Endothelial cell (in vitro differentiated cells): ENCODE results near the gene ASIC3. TPM values are rescaled to one million over a fixed set of nuclear protein-coding genes. Genes with fewer than 3 reads are reported as not detected.
"Not testable (repeated sequence)": the region's sequence is repeated elsewhere in the genome, so short reads cannot be mapped to it uniquely, and the experiment has no call there.

Source experiments
- DNase-seq: peaks from one replicate; pipeline ENCODE4 v3.0.0; 2021; ENCODE audit warnings: low spot score
- H3K27ac Mint-ChIP-seq: one replicate; pipeline ENCODE4 v1.8.0; 2021; ENCODE audit warnings: mixed read lengths, inconsistent platforms; ENCODE audit not compliant: unreplicated experiment
- H3K27me3 Mint-ChIP-seq: one replicate; pipeline ENCODE4 v1.8.0; 2021; ENCODE audit warnings: mild to moderate bottlenecking, moderate library complexity, mixed read lengths, inconsistent platforms; ENCODE audit not compliant: unreplicated experiment
- H3K36me3 Mint-ChIP-seq: one replicate; pipeline ENCODE4 v1.8.0; 2021; ENCODE audit warnings: mild to moderate bottlenecking, low read depth, mixed read lengths, inconsistent platforms; ENCODE audit not compliant: unreplicated experiment
- H3K4me1 Mint-ChIP-seq: one replicate; pipeline ENCODE4 v1.8.0; 2021; ENCODE audit warnings: mild to moderate bottlenecking, mixed read lengths, inconsistent platforms; ENCODE audit not compliant: unreplicated experiment
- H3K4me3 Mint-ChIP-seq: one replicate; pipeline ENCODE4 v1.8.0; 2021; ENCODE audit warnings: mild to moderate bottlenecking, mixed read lengths, inconsistent platforms; ENCODE audit not compliant: unreplicated experiment
- H3K9me3 Mint-ChIP-seq: one replicate; pipeline ENCODE4 v1.8.0; 2021; ENCODE audit warnings: mixed read lengths, inconsistent platforms; ENCODE audit not compliant: unreplicated experiment
- total RNA-seq: library from RNA; stranded (reverse); fragmentation: NEBNext Ultra II Directional; extraction: Animal tissue kit (Norgen Biotek cat#: 25700); gene quantifications from one replicate; pipeline ENCODE4 v1.2.1, GENCODE V29; 2021; ENCODE audit not compliant: unreplicated experiment
- TF ChIP-seq, protein P1 (sequence below): fragments of 200-600 bp; sonication (generic); IDR thresholded peaks from one replicate; pipeline ENCODE4 v1.5.0; 2021; ENCODE audit warnings: antibody characterized with exemption; ENCODE audit not compliant: unreplicated experiment

ASIC3 gene
- total RNA-seq, 1 donor from 2014 or later, result 3.4 TPM

- TF ChIP-seq, protein P1, sequence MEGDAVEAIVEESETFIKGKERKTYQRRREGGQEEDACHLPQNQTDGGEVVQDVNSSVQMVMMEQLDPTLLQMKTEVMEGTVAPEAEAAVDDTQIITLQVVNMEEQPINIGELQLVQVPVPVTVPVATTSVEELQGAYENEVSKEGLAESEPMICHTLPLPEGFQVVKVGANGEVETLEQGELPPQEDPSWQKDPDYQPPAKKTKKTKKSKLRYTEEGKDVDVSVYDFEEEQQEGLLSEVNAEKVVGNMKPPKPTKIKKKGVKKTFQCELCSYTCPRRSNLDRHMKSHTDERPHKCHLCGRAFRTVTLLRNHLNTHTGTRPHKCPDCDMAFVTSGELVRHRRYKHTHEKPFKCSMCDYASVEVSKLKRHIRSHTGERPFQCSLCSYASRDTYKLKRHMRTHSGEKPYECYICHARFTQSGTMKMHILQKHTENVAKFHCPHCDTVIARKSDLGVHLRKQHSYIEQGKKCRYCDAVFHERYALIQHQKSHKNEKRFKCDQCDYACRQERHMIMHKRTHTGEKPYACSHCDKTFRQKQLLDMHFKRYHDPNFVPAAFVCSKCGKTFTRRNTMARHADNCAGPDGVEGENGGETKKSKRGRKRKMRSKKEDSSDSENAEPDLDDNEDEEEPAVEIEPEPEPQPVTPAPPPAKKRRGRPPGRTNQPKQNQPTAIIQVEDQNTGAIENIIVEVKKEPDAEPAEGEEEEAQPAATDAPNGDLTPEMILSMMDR, result no peak
- no peak for DNase-seq
- Mint-ChIP-seq H3K4me1 (peaks cover 54% of the 10 kb centered on the region), H3K9me3 (peaks cover 6% of the 10 kb centered on the region), H3K36me3 (peaks cover 43% of the 10 kb centered on the region), H3K27me3 (peaks cover 31% of the 10 kb centered on the region), H3K27ac (peak overlapping the region; percentile 61), H3K4me3 (no peak overlapping the region)
Observed at GRCh38 chr7:151010307-151011096, 37.8 kb upstream of the ASIC3 start.

DNA sequence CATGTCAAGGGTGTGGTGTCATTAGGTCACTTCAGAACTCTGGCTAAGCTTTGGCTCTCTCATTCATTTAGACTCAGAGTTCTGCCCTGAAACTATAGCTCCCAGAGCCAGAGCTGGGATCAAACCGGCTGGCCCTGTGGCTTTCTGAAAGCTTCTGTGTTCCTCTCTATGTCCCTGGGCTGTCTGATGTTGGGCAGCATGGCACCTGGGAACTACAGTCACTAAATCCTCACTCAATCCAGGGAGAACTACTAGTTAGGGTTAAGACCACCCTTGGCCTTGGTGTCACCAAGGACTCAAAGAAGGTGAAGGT, 37.3 kb upstream of the ASIC3 start:
- Mint-ChIP-seq H3K36me3 (peaks cover 39% of the 10 kb centered on the region), H3K4me1 (peaks cover 54% of the 10 kb centered on the region), H3K9me3 (peaks cover 6% of the 10 kb centered on the region), H3K4me3 (peak overlapping the region; percentile 71), H3K27me3 (peaks cover 29% of the 10 kb centered on the region), H3K27ac (peak overlapping the region; percentile 61)
- TF ChIP-seq, protein P1, result no peak
- DNase-seq, result no peak

DNA sequence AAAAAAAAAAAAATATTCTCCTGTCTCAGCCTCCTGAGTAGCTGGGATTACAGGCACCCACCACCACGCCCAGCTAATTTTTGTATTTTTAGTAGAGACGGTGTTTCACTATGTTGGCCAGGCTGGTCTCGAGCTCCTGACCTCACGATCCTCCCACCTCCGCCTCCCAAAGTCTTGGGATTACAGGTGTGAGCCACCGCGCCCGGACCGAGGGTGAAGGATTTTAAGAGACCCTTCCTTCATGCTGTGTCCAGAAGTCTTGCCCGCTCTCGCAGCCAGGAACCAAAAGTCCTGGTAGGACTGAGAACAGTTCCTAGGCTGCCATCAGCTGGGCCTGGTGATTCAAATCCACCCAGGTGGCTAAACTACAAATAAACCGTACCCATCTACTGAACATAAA, 36.7 kb upstream of the ASIC3 start:
- not testable (repeated sequence) for DNase-seq, H3K9me3 Mint-ChIP-seq
- peak overlapping the region; percentile 98 for H3K27ac Mint-ChIP-seq
- peak overlapping the region; percentile 83 for H3K4me3 Mint-ChIP-seq
- peaks cover 37% of the 10 kb centered on the region for H3K36me3 Mint-ChIP-seq
- peaks cover 51% of the 10 kb centered on the region for H3K4me1 Mint-ChIP-seq
- peaks cover 32% of the 10 kb centered on the region for H3K27me3 Mint-ChIP-seq

DNA sequence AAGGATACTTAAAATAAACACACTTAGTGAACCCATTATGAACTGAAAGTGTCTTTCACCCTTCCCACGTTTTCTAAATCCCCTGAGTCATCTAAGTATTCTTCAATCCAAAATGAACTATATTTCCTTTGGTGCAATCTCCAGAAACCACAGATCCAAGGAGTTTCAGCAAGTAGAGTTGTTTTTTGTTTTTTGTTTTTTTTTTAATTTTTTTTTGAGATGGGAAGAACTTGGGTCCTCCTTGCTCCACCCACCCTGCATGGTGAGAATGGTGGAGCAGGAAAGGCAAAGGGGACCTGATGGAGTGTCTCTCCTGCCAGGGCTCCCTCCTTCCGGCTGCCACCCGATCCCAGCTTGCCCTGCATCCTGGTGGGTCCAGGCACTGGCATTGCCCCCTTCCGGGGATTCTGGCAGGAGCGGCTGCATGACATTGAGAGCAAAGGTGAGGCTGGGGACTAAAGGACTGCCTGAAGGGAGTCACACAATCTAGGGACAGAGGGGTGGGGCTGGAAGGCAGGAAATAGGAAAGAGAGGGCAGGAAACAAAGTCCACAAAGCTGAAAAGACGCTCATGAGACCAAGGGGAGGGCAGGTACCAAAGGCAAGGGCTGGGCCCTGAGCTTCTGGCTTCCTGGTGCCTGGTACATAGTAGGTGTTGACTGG, 36.2 kb upstream of the ASIC3 start:
- no peak for DNase-seq
- Mint-ChIP-seq H3K4me1 (peaks cover 50% of the 10 kb centered on the region), H3K4me3 (peak overlapping the region; percentile 88), H3K27ac (peak overlapping the region; percentile 98), H3K9me3 (peaks cover 6% of the 10 kb centered on the region), H3K27me3 (peaks cover 36% of the 10 kb centered on the region), H3K36me3 (peaks cover 37% of the 10 kb centered on the region)
- TF ChIP-seq, protein P1, result no peak

- TF ChIP-seq, protein P1, result no peak
- Mint-ChIP-seq H3K27me3 (peaks cover 42% of the 10 kb centered on the region), H3K4me3 (peak overlapping the region; percentile 88), H3K9me3 (peaks cover 6% of the 10 kb centered on the region), H3K36me3 (peaks cover 41% of the 10 kb centered on the region), H3K4me1 (peaks cover 50% of the 10 kb centered on the region), H3K27ac (peak overlapping the region; percentile 98)
- DNase-seq, result peak; percentile 67
Observed at GRCh38 chr7:151012911-151013347, 35.4 kb upstream of the ASIC3 start.
